SK-N-SH (cell line): ENCODE results near the gene ANKUB1. TPM values are rescaled to one million over a fixed set of nuclear protein-coding genes. Genes with fewer than 3 reads are reported as not detected.

Experiments
- CTCF ChIA-PET: fragments of 300-600, 350-600 bp; formaldehyde crosslinking; extraction: SDS; loops from one replicate; lab custom pipeline; 2021; lab: Yijun Ruan, JAX
- POLR2A ChIA-PET: fragments of 350-600 bp; sonication (Branson Sonifier 250); formaldehyde crosslinking; extraction: SDS; loops from one replicate; lab custom pipeline; 2020; ENCODE audit warnings: antibody characterized with exemption, inconsistent platforms; lab: Yijun Ruan, JAX
- DNase-seq: peaks from one replicate; pipeline ENCODE4 v3.0.0; 2012
- H2AFZ ChIP-seq: fragments of 200-600 bp; sonication (generic); 2 replicates; pipeline ENCODE4 v1.8.1; 2016; ENCODE audit warnings: antibody characterized with exemption, mild to moderate bottlenecking, low read depth
- H3F3A ChIP-seq: fragments of 200-600 bp; sonication (generic); replicated peaks from 2 replicates; pipeline ENCODE3; 2016; ENCODE audit warnings: antibody characterized with exemption, mild to moderate bottlenecking; ENCODE audit not compliant: insufficient read depth
- H3K27ac ChIP-seq, 2 experiments: fragments of 200-500 bp in 1 of 2; fragments of 200-600 bp in 1 of 2; sonication (Bioruptor generic) in 1 of 2; sonication (generic), shearing (Covaris generic) in 1 of 2; 2 replicates each; pipeline versions ENCODE4 v1.5.1 to v1.6.1; 2014 to 2016; ENCODE audit warnings: low read depth in 2 of 2, inconsistent platforms in 1 of 2, low read length in 1 of 2, mild to moderate bottlenecking in 1 of 2, mixed read lengths in 1 of 2
- H3K27me3 ChIP-seq: fragments of 200-600 bp; sonication (generic), shearing (Covaris generic); 2 replicates; pipeline ENCODE4 v1.6.1; 2016; ENCODE audit warnings: mixed run types; ENCODE audit not compliant: insufficient read depth
- H3K36me3 ChIP-seq, 2 experiments: fragments of 200-500 bp in 1 of 2; fragments of 200-600 bp in 1 of 2; sonication (Bioruptor generic) in 1 of 2; sonication (generic) in 1 of 2; replicated peaks in 1 of 2; 2 replicates each; pipeline versions ENCODE3 to v1.5.1; 2014 to 2016; ENCODE audit warnings: low read length in 1 of 2, mild to moderate bottlenecking in 1 of 2; ENCODE audit not compliant: insufficient read depth in 2 of 2, control insufficient read depth in 1 of 2
- H3K4me1 ChIP-seq, 2 experiments: fragments of 200-500 bp in 1 of 2; fragments of 200-600 bp in 1 of 2; sonication (Bioruptor generic) in 1 of 2; sonication (generic), shearing (Covaris generic) in 1 of 2; 2 replicates each; pipeline versions ENCODE4 v1.5.1 to v1.6.1; 2014 to 2016; ENCODE audit warnings: low read depth in 1 of 2, low read length in 1 of 2, mixed run types in 1 of 2; ENCODE audit not compliant: insufficient read depth in 2 of 2, control insufficient read depth in 1 of 2
- H3K4me2 ChIP-seq: fragments of 200-600 bp; sonication (generic), shearing (Covaris generic); 2 replicates; pipeline ENCODE4 v1.6.1; 2017; ENCODE audit warnings: mixed run types
- H3K4me3 ChIP-seq, 2 experiments: fragments of 200-500 bp in 1 of 2; fragments of 200-600 bp in 1 of 2; sonication (Bioruptor generic) in 1 of 2; sonication (generic), shearing (Covaris generic) in 1 of 2; 2 replicates each; pipeline versions ENCODE4 v1.5.1 to v1.8.1; 2014 to 2016; ENCODE audit warnings: low read depth in 2 of 2, inconsistent platforms in 1 of 2, low read length in 1 of 2, mild to moderate bottlenecking in 1 of 2, mixed read lengths in 1 of 2, moderate library complexity in 1 of 2
- H3K79me2 ChIP-seq: fragments of 200-600 bp; sonication (generic); 2 replicates; pipeline ENCODE4 v1.8.1; 2017; ENCODE audit warnings: mild to moderate bottlenecking; ENCODE audit not compliant: insufficient read depth
- H3K9ac ChIP-seq: fragments of 200-600 bp; sonication (generic); 2 replicates; pipeline ENCODE4 v1.6.1; 2017; ENCODE audit warnings: mixed run types
- H3K9me2 ChIP-seq: fragments of 200-600 bp; sonication (generic); 2 replicates; pipeline ENCODE4 v1.6.1; 2017; ENCODE audit warnings: mixed run types
- H3K9me3 ChIP-seq: fragments of 200-600 bp; sonication (generic); 2 replicates; pipeline ENCODE4 v1.6.1; 2017; ENCODE audit warnings: mixed run types, mild to moderate bottlenecking, moderate library complexity
- H4K20me1 ChIP-seq: fragments of 200-600 bp; sonication (generic); 2 replicates; pipeline ENCODE4 v1.6.1; 2017; ENCODE audit warnings: mild to moderate bottlenecking, mixed run types; ENCODE audit not compliant: insufficient read depth
- CHD2 ChIP-seq: fragments of 150-350 bp; IDR thresholded peaks from 2 replicates; pipeline ENCODE4 v1.6.1; 2018; ENCODE audit warnings: low read length; ENCODE audit not compliant: partially characterized antibody
- FOSL2 ChIP-seq: IDR thresholded peaks from 2 replicates; pipeline ENCODE4 v1.4.0; 2012; ENCODE audit warnings: low read depth, mild to moderate bottlenecking, moderate library complexity, borderline replicate concordance
- FOXM1 ChIP-seq: IDR thresholded peaks from 2 replicates; pipeline ENCODE4 v1.4.0; 2012; ENCODE audit warnings: low read depth, mild to moderate bottlenecking
- GABPA ChIP-seq: IDR thresholded peaks from 2 replicates; pipeline ENCODE4 v1.4.0; 2012; ENCODE audit warnings: low read depth, mild to moderate bottlenecking
- MEF2A ChIP-seq: IDR thresholded peaks from 2 replicates; pipeline ENCODE4 v1.4.0; 2012; ENCODE audit warnings: low read depth, borderline replicate concordance
- MXI1 ChIP-seq: IDR thresholded peaks from 2 replicates; pipeline ENCODE4 v1.6.1; 2012; ENCODE audit warnings: mild to moderate bottlenecking, low read depth, low read length, improper control_type of control experiment
- NFIC ChIP-seq: IDR thresholded peaks from 2 replicates; pipeline ENCODE4 v1.4.0; 2012; ENCODE audit warnings: borderline replicate concordance
- NRF1 ChIP-seq: IDR thresholded peaks from 2 replicates; pipeline ENCODE4 v1.6.1; 2012; ENCODE audit warnings: low read depth, mild to moderate bottlenecking, low read length
- RAD21 ChIP-seq: IDR thresholded peaks from 2 replicates; pipeline ENCODE4 v1.6.1; 2012; ENCODE audit warnings: mild to moderate bottlenecking, low read length
- RCOR1 ChIP-seq: fragments of 150-350 bp; IDR thresholded peaks from 2 replicates; pipeline ENCODE4 v1.6.1; 2017; ENCODE audit warnings: antibody characterized with exemption, low read length
- RFX5 ChIP-seq: IDR thresholded peaks from 2 replicates; pipeline ENCODE4 v1.6.1; 2012; ENCODE audit warnings: mild to moderate bottlenecking, improper control_type of control experiment, low read length
- SMC3 ChIP-seq: IDR thresholded peaks from 2 replicates; pipeline ENCODE4 v1.6.1; 2012; ENCODE audit warnings: low read depth, low read length, improper control_type of control experiment
- TAF1 ChIP-seq: IDR thresholded peaks from 2 replicates; pipeline ENCODE4 v1.6.1; 2012; ENCODE audit warnings: low read depth, mild to moderate bottlenecking, low read length, moderate library complexity, borderline replicate concordance
- TCF12 ChIP-seq: IDR thresholded peaks from 2 replicates; pipeline ENCODE4 v1.4.0; 2012
- TEAD4 ChIP-seq: IDR thresholded peaks from 2 replicates; pipeline ENCODE4 v1.4.0; 2012; ENCODE audit warnings: mild to moderate bottlenecking, borderline replicate concordance; ENCODE audit not compliant: insufficient read depth
- YY1 ChIP-seq: IDR thresholded peaks from 2 replicates; pipeline ENCODE4 v1.4.0; 2012; ENCODE audit warnings: low read depth, mild to moderate bottlenecking
- WGBS: methylation state at CpG from one replicate; pipeline ENCODE4 v1.1.6; 2017; ENCODE audit warnings: low lambda C conversion rate; 5-methylcytosine and 5-hydroxymethylcytosine counted together
- polyA plus RNA-seq, 3 experiments: library from polyadenylated mRNA; depleted of rRNA; stranded (reverse); fragments of >200 nt; gene quantifications; 2 replicates each; pipeline ENCODE4 v1.2.3, GENCODE V29; 2012
- TF ChIP-seq, protein P1 (sequence below): fragments of 150-350 bp; IDR thresholded peaks from 2 replicates; pipeline ENCODE4 v1.6.1; 2016; ENCODE audit warnings: mild to moderate bottlenecking, low read depth, low read length

ANKUB1 gene
- polyA plus RNA-seq, 1 of the 3 experiments (the other 2 are of a cell fraction) = not detected

DNA sequence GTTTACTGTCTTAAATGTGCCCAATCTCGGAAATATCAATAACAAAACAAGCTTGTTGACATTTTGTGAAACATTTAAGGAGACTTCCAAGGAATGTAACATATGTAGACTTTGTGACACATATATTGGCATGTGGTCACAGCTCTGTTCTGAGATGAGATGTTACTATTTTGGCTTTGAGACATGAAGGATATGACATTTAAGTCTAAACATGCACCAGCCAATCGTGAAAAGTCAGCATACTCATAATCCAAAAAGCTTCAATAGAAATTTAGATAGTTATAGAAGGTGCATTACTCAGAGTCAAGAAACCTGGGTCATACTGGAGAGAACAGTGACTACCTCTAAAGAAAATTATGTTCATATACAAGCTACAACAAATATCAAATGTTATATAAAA is 53.5 kb downstream of the ANKUB1 start:
- no peak overlapping the region for H3K27ac ChIP-seq
- TF ChIP-seq RFX5 (no peak), NRF1 (no peak), CHD2 (no peak)
- TF ChIP-seq, all 33 proteins: peak for 0
- H3K27me3 ChIP-seq = no peaks in the 10 kb centered on the region
- H3K4me3 ChIP-seq = no peak overlapping the region
- 89% methylated on average over 2 of the region's 2 CpGs for WGBS
- H3K36me3 ChIP-seq = peaks cover 46 to 48% of the 10 kb centered on the region in 2 experiments
- no peak overlapping the region for H3K4me2 ChIP-seq
- H3K9me3 ChIP-seq = no peaks in the 10 kb centered on the region
- H2AFZ ChIP-seq = no peak overlapping the region
- POLR2A ChIA-PET = no interaction called here
- H3K79me2 ChIP-seq = no peaks in the 10 kb centered on the region
- H3K4me1 ChIP-seq = no peaks in the 10 kb centered on the region; a peak in 1 of 4 replicates
- CTCF ChIA-PET = interaction anchor here (2.8 kb wide), 1 partner anchor 22 kb away, joined by 9 read pairs; no protein-coding TSS in a partner anchor
- no peak for DNase-seq
- no peaks in the 10 kb centered on the region for H4K20me1 ChIP-seq
- no peak overlapping the region for H3K9ac ChIP-seq
- no peaks in the 10 kb centered on the region for H3K9me2 ChIP-seq
- H3F3A ChIP-seq = peaks cover 17% of the 10 kb centered on the region

DNA sequence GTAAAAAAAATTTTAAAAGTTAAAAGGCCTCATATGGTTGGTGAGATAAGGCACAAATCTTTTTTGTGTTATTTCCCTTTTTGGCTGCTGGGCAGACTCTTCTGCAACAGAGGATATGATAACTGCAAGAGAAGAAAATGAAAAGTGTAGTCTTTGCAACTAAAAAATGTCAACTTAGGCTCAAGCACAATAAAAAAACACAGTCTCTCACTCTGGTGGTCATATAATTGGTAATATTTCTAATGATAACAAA is 55.5 kb downstream of the ANKUB1 start:
- H2AFZ ChIP-seq = no peak overlapping the region
- peaks cover 17% of the 10 kb centered on the region for H3F3A ChIP-seq
- H3K9me2 ChIP-seq = no peaks in the 10 kb centered on the region
- no peak overlapping the region for H3K4me2 ChIP-seq
- peak overlapping the region in 1 of 2 experiments; percentile 58; a peak in 1 of 4 replicates for H3K27ac ChIP-seq
- H4K20me1 ChIP-seq = no peaks in the 10 kb centered on the region
- no peak overlapping the region for H3K4me3 ChIP-seq
- no peaks in the 10 kb centered on the region for H3K27me3 ChIP-seq
- TF ChIP-seq TAF1 (no peak), MXI1 (no peak)
- H3K79me2 ChIP-seq = no peaks in the 10 kb centered on the region
- POLR2A ChIA-PET = no interaction called here
- no peaks in the 10 kb centered on the region; a peak in 1 of 4 replicates for H3K4me1 ChIP-seq
- H3K36me3 ChIP-seq = peaks cover 30 to 33% of the 10 kb centered on the region in 2 experiments
- no peak for DNase-seq
- H3K9ac ChIP-seq = no peak overlapping the region
- CTCF ChIA-PET = no interaction called here
- no peaks in the 10 kb centered on the region for H3K9me3 ChIP-seq

DNA sequence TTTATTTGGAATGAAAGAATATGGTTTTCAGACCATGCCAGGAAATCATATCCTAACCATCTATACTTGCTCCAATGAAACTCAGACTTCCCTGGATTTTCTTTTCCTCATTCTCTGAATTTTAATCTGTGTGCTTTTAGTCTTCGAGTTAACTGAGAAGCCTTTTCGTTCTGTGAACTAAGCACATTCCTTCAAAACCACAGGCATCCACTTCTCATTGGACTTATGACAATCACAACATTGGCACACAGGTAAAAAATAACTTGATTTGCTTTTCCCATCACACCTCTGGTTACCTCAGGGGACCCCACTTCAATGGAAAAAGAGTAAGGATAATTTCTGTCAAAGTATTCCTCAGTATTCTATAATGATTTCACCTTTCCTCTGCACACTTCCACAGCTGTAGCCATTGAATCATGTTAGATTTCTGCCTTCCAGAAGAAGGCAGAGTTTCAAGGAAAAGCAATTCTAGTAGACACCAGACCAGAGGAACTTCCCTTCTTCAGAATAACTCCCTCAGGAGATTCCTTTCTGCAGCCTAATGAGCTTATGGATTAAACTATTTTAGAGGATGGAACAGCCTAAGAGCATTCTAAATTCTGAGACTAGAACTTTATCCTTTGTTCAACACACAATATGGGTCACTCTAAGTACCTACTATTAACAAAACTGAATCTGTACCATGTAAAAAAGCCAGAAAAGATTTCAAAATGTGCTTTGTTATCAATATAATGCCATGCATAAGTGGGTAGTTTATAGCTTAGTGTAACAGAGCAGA is 56.0 kb downstream of the ANKUB1 start:
- no peak overlapping the region for H3K9ac ChIP-seq
- TF ChIP-seq FOSL2 (no peak), YY1 (no peak), CHD2 (no peak), TCF12 (no peak), SMC3 (no peak), TEAD4 (no peak), RCOR1 (no peak), RAD21 (no peak), FOXM1 (no peak), MEF2A (no peak), GABPA (no peak), NRF1 (no peak), NFIC (no peak)
- TF ChIP-seq, protein P1, sequence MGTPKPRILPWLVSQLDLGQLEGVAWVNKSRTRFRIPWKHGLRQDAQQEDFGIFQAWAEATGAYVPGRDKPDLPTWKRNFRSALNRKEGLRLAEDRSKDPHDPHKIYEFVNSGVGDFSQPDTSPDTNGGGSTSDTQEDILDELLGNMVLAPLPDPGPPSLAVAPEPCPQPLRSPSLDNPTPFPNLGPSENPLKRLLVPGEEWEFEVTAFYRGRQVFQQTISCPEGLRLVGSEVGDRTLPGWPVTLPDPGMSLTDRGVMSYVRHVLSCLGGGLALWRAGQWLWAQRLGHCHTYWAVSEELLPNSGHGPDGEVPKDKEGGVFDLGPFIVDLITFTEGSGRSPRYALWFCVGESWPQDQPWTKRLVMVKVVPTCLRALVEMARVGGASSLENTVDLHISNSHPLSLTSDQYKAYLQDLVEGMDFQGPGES = no peak
- no peaks in the 10 kb centered on the region for H3K27me3 ChIP-seq
- H3K27ac ChIP-seq = peak overlapping the region; percentile 24 to 58; a peak in 2 of 4 replicates
- no peak overlapping the region for H2AFZ ChIP-seq
- H3K4me1 ChIP-seq = no peaks in the 10 kb centered on the region; a peak in 1 of 4 replicates
- no peaks in the 10 kb centered on the region for H4K20me1 ChIP-seq
- POLR2A ChIA-PET = no interaction called here
- CTCF ChIA-PET = no interaction called here
- no peaks in the 10 kb centered on the region for H3K79me2 ChIP-seq
- peaks cover 17% of the 10 kb centered on the region for H3F3A ChIP-seq
- H3K9me2 ChIP-seq = no peaks in the 10 kb centered on the region
- no peaks in the 10 kb centered on the region for H3K9me3 ChIP-seq
- 63% methylated on average over 2 of the region's 2 CpGs for WGBS
- H3K4me2 ChIP-seq = no peak overlapping the region
- peaks cover 25 to 28% of the 10 kb centered on the region in 2 experiments for H3K36me3 ChIP-seq
- no peak overlapping the region for H3K4me3 ChIP-seq
- no peak for DNase-seq
